Stimulated activated CD8-positive, alpha-beta memory T cell treated with anti-CD3 and anti-CD28 coated beads, Interleukin-4, amount 100 ng/mL, for 4 hours (primary cell): ENCODE results near the gene ASIC1.
"Not testable (repeated sequence)": the region's sequence is repeated elsewhere in the genome, so short reads cannot be mapped to it uniquely, and the experiment has no call there.

Source experiments
- DNase-seq, 2 donors: peaks; one replicate each; pipeline ENCODE4 v3.0.0-alpha.2; 2020; ENCODE audit warnings: low read depth in 2 of 2, low spot score in 1 of 2

The ASIC1 gene

GRCh38 chr12:50083301-50083700 is 25.9 kb downstream of the ASIC1 start:
- DNase-seq = no peak

DNA sequence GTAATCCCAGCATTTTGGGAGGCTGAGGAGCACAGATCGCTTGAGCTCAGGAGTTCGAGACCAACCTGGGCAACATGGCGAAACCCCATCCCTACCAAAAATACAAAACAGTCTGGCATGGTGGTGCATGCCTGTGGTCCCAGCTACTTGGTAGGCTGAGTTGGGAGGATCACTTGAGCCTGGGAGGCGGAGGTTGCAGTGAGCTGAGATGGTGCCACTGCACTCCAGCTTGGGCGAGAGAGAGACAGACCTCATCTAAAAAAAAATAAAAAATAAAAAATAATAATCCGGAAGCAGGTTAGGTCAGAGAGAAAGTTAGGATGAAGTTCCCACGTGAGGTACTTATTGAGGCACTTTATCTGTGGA is 27.0 kb downstream of the ASIC1 start:
- not testable (repeated sequence) for DNase-seq

DNA sequence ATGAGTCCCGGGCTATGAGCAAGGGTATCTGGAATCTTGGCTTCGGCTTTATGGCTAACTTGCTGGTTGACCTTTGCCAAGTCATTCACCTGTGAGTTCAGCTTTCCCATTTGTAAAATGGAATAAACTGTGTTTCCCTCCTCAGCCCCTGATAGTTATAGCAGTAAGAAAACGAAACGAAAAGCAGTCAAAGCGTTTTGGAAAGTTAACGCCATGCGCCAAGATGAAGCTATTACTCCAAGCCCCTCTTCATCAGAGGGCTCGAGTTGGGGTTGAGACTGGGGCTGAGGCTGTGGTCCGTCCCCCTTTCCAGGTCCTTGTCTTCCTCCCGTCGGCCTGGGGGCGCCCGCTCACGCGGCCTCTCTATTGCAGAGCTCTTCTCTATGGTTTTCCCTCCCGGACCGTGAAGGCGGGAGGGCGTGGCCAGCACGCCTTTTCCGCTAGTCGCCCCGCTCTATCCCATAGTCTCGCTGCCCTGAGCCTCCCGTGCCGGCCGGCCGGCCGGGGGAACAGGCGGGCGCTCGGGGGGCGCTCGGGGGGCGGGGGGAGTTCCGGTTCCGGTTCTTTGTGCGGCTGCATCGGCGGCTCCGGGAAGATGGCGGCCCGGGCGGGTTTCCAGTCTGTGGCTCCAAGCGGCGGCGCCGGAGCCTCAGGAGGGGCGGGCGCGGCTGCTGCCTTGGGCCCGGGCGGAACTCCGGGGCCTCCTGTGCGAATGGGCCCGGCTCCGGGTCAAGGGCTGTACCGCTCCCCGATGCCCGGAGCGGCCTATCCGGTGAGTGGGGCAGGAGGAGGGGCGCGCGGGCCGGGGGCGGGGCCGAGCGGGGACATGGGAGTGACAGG is 27.6 kb downstream of the ASIC1 start, which contains the start of gene SMARCD1:
Gene SMARCD1, plus strand, starts transcription at position 568 of the 840 bp plus-strand sequence. Its CDS starts 28 bp downstream, at position 596.
- DNase-seq = peak; percentile 64 to 80

DNA sequence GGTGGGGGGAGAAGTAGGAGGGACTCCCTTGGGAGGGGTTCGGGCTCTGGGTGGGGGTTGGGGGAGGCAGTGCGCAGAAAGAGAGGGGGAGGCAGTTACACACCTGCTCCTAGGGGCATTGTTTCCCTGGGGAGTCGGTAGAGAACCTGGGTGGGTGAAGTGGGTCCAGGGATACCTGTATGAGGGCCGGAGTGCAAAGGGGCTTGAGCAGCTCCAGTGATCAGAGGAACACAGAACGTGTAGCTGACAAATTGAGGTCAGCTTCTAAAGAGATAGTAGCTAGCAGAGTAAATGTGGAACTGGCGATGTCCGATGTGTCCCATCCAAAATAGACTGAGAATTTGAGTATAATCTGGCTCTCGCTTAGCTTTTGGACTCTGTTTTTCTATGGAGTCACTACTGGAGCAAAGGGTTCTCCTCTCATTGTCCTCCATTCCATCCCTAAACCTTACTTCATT is 28.2 kb downstream of the ASIC1 start:
- peak in 1 of 2 donors; percentile 34 for DNase-seq

- no peak for DNase-seq
These were observed 28.8 kb downstream of the ASIC1 start for GRCh38 chr12:50086148-50086547.

DNA sequence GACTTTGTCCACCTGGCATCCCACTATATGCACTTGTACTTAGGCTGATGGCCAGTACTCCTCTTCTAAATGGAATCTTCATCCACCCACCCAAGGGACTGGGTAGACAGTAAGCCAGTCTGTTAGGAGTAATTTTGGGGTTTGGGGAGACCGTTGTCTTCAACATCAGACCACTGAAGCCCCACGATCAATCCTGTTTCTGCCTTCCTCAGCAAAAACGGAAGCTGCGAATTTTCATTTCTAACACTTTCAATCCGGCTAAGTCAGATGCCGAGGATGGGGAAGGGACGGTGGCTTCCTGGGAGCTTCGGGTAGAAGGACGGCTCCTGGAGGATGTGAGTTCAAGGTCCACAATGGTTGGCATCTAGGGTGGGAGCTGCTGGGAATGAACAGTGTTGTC is 29.8 kb downstream of the ASIC1 start:
- no peak for DNase-seq

GRCh38 chr12:50087995-50088394 is 30.6 kb downstream of the ASIC1 start:
- no peak for DNase-seq

GRCh38 chr12:50088577-50089335 is 31.4 kb downstream of the ASIC1 start:
- DNase-seq = peak in 1 of 2 donors; percentile 36

DNA sequence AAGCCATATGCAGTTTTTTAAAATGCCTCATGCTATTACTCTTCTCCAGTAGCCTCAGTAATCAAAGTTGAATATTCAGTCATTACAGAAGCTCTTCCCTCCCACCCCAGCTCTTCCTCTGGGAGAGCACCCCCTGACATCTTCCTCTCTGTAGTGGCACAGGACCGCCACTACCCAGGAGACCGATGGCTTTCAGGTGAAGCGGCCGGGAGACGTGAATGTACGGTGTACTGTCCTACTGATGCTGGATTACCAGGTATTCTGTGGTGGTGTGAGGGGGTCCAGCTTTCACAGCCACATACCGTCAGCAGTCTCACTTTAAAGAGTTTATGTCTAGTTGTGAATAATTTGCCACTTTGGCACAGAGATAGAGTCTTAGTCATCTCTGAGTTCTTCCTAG is 32.3 kb downstream of the ASIC1 start:
- DNase-seq = no peak

- no peak for DNase-seq
These were observed 33.0 kb downstream of the ASIC1 start for GRCh38 chr12:50090391-50090790.

GRCh38 chr12:50097952-50098351 is 40.6 kb downstream of the ASIC1 start:
- no peak for DNase-seq

- no peak for DNase-seq
These were observed 42.1 kb downstream of the ASIC1 start for GRCh38 chr12:50099302-50100008.

DNA sequence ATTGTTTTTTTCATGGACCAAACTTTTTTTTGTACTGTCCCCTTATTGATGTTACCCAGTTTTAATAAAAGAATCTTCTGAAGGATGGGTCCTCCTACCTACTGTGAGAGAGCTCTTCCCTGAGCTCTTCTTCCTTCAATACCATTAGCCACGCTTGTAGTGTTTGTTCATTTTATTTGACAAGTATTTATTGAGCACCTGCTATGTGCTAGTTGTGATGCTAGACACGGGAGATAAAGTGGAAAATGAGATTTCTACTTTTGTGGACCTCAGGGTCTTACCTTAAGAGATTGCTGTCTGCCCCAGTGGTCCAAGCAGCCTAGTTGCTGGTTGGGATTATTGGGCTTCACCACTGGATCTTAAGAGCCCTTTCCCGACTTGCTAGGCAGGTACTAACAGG is 43.2 kb downstream of the ASIC1 start:
- no peak for DNase-seq

GRCh38 chr12:50101663-50102062 is 44.3 kb downstream of the ASIC1 start:
- no peak for DNase-seq

GRCh38 chr12:50102131-50102531 is 44.7 kb downstream of the ASIC1 start:
- DNase-seq = no peak

DNA sequence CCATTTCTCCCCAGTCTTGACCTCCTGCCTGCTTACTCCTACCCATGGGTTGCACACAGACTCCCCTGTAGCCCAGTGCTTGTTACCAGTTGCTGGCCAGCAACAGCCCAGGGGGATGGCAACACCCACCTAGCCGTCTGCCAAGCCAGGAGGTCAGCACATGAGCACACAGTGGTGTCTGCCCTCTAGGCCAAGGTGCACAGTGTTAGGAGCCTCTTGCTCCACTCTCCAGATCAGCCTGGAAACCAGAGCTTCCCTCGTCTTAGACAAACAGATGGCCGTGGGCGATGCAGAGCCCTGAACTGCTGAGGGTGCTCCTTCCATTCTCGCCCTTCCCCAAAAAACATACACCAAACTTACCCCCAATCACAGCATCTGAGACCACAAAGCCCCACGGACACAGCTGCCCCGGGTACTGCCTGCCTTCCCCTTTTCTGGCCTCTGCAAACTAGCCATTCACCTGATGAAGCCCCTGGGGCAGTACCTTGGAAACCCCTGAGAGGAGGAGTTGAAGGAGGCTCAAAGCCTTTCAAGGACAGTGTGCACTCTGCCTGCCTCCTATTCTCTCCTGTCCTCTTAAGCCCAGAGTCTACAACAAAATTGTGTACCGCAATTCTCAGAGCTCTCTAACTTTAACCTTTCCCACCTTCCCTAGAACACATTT is 45.4 kb downstream of the ASIC1 start:
- DNase-seq = no peak

DNA sequence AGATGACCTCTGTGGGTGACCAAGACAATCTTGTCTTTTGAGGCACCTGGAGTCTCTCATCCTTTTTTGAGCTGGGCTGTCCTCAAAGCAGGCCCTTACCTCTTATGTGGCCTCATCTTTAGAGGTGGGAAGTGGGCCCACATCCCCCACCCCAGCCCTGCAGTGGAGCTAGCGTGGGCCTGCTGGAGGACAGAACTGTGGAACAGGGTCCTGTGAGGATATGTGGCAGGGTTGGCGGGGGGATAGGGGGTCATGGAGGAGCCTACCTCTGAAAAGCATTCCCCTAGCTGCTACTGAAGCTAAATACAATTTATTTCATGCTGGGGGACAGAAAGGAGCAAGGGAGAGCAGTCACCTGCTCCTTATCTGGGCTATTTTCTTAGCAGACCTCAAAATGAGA is 46.0 kb downstream of the ASIC1 start:
- DNase-seq = no peak

DNA sequence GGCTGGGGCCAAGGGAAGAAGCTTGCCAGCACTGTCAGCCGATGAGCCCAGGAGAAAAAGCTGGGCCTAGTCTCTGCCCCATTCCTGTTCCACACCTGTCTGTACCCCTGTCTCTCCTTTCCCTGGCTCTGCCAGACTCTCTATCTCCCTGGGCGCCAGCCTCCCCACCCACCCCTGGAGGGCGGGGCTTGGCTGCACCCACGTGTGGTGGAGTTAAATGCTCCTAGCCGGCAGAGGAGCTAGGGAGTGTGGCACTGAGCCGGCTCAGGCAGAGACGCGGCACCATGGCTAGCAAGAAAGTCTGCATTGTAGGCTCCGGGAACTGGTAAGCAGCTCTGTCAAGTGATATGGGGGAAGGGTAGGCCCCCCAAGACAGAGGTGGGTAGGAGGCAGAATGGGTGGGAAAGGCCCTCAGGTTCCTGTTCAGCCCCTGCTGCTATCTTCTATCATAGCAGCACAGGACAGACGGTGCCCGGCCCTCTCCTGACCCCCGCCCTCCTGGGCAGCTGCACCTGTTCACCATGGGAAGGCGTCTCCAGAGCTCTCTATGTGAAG is 46.4 kb downstream of the ASIC1 start, which contains the start of gene GPD1:
Gene GPD1, plus strand, starts transcription at position 242 of the 555 bp plus-strand sequence. Its CDS starts 43 bp downstream, at position 285.
- no peak for DNase-seq

GRCh38 chr12:50104417-50105366 is 47.3 kb downstream of the ASIC1 start:
- DNase-seq = no peak
